Stromal cell of bone marrow (primary cell): Measurements from ENCODE around the gene KLK1.
"Not testable (repeated sequence)": the region's sequence is repeated elsewhere in the genome, so short reads cannot be mapped to it uniquely, and the experiment has no call there.

Experiments
- DNase-seq: peaks from one replicate; pipeline ENCODE4 v3.0.0-alpha.2; 2012; ENCODE audit warnings: low read depth

KLK1 gene

DNA sequence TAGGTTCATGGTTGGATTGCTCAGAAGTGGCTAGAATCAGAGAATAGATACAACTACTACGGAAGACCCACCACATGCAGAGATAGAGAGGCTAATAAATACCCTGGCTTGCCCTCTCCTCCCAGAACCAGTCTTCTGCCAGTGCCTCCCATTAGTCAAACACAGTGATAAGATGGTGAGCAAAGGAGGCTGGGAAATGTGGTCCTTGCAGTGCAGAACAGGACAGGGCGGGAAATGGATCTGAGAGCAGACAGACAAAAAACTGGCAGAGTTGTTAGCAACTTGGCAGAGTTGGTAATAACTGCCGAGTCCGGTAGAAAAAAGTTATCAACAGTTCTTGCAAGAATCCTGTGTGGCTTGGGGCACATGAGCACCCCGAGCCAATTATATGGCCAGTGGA, 8.7 kb downstream of the KLK1 start:
- DNase-seq = no peak

DNA sequence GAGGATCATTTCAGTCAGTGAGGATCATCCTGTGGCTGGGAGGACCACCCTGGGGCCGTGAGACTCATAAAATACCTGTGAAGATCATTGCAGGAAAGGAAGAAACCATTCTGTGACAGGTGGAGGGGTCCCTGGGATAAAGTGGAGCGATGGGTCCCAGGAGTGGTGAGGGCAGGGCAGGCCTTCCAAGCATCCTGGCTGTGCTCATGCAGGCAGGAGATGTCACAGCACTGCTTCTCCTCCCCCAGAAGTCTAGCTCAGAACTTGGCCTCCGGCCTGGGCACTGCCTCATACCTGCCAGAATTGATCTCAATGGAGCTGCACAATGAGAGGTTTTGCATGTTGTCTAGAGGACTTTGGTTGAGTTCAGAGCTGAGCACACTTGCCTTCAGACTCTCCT, 11.1 kb downstream of the KLK1 start:
- no peak for DNase-seq

DNA sequence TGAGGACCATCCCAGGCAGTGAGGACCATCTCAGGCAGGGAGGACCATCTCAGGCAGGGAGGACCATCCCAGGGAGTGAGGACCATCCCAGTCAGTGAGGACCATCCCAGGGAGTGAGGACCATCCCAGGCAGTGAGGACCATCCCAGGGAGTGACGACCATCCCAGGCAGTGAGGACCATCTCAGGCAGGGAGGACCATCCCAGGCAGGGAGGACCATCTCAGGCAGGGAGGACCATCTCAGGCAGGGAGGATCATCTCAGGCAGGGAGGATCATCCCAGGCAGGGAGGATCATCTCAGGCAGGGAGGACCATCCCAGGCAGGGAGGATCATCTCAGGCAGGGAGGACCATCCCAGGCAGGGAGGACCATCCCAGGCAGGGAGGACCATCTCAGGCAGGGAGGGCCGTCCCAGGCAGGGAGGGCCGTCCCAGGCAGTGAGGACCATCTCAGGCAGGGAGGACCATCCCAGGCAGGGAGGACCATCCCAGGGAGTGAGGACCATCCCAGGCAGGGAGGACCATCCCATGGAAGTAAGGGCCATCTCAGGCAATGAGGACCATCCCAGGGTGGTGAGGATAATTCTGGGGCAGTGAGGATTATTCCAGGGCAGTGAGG, 11.9 kb downstream of the KLK1 start:
- DNase-seq = not testable (repeated sequence)

DNA sequence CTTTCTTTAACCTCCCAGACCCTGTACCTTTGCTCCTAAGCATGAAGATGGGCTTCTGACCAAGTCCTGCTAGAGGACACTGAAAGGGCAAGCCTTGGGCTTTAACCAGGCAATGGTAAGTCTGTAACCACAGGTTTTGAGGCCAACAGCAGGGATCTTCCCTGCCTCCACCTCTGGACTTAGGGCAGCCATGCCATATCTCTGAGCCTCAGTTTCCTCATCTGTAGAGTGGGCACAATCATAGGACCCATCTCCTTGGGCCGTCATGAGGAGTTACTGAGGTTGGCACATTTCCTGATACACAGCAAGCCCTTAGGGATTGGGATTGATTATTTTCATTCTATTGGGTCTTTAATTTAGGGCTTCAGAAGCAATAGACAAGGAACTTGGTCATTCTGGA, 14.7 kb downstream of the KLK1 start:
- DNase-seq = no peak

DNA sequence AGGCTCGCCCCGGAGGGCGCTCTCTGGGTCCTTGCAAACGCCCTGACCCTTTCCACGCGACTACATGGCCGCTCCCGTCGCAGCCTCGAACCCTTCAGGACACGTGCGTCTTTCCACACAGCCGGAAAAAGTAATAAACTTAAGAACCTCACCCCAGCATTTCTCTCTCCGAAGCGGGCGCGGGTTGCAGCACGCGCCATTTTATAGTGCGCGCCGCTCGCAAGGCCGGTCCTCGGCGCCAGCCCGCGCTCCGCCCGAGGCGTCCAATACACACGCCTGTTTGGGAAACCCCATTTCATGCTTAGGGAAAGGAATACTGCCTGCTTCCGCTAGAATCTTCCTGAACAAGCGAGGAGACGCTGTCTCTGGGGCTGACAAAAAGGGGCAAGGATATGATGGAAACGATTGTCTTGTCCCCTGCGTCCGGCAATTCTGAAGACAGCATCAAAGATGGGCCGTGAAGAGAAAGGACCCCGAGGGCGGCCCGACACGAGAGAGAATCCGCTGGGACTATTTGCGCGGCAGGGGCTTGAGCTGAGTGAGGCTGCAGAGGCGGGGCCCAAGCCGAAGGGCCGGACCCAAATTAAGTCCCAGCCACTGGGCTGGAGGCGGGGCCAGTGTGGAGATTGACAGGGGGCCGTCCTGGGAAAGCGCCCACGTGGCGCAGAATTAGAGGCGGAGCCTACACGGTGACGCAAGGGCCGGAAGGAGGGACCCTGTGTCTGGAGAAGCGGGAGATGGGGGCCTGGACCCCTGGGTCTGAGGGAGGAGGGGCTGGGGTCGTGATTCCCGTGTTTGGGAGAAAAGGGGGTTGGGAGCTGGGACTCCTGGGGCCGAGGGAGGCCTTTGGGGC, 18.9 kb downstream of the KLK1 start:
- DNase-seq = peak; percentile 98

DNA sequence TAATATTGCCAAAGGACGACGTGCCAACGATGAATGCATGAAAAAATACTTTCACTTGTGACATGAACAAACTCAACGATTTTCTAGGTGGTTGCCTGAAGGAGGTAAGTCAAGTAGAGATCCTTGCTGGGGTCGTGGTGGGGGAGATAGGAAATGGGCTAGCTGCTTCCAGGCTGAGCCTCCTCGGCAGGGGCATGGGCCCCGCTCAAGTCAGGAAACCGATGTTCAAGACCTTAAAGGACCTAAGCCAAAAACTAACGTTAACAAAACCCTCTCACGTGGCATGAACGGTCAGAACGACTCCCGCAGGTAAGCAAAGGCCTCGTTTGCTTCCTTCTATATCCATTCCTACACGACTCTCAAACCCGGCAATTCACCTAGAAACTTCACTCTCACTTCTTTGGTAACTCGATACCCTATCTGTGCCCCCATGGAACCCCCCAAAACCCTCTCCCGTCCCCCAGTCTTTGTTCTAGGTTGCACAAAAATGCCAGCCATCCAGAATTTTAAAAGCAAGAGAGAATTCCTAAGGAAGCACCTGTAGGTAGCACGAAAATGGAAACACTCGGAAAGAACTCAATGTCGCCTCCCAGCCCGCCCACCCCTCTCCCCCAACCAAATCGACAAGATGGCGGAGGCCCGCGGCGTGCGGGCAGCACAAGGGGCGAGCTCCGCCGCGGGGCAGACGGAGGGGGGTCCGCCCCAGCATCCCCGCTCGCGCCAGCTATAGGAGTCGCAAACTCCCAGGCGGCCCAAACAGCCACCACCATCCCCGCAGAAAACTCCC, 19.8 kb downstream of the KLK1 start:
- no peak for DNase-seq

DNA sequence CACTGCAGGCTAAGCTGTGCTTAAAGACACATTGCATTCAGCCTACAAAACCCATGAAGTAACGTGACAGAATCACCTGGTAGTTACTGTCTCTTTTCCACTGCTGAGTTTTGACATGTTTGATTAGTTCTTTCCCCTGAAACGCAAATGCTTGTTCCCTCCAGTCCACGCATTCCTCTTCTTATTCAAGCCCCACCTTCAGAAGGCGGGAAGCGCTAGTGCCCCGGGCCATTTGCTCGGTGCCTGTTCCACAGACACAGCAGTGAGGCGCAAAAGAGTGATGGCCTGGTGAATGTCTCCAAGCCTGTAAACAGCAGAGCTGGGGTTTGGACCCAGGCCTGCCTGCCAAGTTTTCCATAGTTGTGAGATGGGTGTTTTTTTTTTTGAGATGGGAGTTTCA, 22.5 kb downstream of the KLK1 start:
- DNase-seq = no peak

DNA sequence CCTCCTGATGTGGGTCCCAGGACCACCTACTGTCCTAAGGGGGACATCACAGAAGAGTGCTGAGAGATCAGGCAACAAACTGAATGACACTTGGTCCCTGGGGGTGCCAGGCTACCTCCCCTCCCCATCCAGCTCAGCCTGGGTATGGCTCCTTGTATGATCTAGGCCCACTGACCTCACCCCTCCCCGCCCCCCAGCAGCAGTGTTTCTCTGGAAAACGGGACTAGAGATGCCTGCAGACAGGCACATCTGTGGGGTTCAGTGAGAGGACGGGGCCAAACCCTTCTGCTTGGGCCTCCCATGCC, 24.1 kb downstream of the KLK1 start:
- DNase-seq = no peak

DNA sequence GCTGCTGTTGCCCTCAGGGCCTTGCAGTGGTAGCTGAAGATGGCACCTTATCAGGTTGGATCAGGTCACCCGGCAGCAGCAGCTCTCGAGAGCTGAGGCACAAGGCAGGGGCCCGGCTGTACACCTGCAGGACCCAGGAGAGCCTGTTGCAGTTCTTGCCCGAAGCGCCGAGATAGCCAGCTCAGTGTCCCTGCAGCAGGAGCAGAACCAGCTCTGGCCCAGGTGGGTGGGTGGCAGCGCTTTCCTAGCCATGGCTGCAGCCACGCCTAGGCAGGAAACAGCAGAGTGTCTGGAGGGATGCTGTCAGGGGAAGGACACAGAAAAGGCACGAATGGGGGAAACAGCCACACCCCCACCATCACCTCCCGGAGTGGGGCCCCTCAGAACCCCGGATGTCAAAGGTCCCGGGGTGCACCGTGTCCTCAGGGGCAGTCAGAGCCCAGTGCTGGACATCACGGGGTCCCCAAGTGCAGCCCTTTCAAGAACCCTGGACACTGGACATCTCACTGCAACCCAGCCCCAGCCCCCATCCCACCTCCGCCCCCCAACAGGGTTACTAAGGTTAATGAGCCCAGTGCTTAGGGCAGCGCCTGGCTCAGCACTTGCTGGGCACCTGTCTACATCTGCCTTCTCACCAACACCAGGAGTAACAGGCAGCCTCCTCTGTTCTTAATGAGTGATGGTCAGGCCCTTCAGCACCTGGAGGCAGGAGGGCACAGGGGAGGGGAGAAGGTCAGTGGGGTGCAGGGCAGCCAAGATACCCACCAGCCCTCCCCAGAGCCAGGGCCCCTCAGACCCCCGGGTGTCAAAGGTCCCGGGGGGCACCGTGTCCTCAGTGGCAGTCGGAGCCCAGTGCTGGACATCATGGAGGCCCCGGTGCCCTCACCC, 24.7 kb downstream of the KLK1 start:
- no peak for DNase-seq

DNA sequence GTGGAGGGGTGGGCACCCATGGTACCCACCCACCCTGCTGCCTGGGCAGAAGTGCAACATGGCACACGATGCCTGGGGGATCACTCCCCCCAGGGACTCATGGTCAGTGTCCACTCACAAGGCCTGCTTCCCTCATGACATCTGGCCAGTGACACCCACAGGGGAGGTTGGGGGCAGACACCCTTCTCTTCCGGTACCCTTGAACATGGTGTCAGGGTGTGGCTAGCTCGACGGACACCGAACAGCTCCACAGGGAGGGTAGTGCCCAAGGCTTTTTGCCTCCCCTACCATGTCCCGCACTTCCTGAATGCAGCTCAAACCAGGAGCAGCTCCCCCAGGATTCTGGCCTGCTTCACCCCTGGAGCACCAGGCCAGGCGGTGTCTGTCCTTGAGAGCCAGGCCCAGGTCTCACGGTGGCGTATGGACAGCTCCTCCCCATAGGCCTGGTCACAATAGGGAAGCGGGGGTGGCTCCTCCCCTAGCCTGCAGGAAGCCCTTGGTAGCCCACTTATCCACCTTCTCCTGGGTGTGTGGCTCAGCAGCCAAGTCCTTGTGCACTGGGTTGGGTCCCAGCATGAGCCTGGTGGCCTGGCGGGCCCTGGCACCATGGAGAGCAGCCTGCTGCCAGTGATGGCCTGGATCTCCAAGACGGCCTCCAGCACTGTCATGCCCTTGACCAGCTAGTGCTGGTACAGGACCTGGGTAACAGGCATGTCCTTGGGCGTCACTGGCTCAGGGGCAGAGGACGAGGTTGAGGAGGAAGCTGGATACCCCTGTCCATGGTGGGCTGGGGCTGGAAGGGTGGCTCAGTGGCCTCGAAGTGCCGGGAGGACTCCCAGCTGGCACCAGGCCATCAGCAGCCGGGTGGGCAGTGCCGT, 25.6 kb downstream of the KLK1 start:
- no peak for DNase-seq

DNA sequence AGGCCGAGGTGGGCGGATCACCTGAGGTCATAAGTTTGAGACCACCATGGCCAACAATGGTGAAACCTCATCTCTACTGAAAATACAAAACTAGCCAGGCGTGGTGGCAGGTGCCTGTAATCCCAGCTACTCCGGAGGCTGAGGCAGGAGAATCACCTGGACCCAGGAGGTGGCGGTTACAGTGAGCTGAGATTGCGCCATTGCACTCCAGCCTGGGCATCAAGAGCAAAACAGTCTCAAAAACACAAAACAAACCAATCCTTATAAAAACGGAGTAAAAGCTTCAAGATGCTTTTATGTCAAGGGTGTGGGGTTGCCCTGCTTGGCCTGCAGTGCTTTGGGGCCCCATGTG, 26.2 kb downstream of the KLK1 start:
- no peak for DNase-seq

DNA sequence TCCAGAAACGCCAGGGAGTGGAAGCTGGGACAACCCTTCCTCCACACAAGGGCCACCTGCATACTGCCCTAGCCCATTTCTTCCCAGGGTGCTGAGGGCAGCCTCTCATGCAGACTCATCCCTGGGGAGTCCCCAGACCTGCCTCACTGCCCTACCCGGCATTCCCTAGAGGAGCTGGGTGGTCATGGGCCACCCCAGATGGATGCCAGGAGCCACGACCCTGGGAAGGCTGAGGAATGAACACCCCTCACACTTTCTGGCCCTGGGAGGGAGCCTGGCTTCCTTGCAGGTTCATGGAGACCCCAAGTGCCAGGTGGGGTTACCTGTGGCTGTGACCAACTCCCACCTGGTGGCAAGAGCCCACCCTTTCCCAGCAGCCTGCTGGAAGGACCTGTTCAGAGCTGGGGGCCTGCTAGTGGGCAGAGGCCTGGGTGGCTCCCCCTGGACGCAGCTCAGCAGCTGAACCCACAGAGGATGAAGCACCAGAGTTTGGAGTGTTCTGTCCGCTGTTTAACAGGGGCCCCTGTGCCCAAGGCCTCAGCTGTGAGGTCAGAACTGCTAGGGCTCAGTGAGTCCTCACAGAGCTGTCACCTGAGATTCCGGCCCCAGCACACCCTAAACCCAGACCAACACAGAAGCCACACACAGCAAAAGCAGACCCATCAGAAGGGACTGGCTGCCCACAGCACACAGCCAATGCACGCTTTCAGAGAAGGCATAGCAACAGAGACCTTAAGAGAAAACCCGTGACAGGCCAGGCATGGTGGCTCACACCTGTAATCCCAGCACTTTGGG, 26.8 kb downstream of the KLK1 start:
- no peak for DNase-seq

DNA sequence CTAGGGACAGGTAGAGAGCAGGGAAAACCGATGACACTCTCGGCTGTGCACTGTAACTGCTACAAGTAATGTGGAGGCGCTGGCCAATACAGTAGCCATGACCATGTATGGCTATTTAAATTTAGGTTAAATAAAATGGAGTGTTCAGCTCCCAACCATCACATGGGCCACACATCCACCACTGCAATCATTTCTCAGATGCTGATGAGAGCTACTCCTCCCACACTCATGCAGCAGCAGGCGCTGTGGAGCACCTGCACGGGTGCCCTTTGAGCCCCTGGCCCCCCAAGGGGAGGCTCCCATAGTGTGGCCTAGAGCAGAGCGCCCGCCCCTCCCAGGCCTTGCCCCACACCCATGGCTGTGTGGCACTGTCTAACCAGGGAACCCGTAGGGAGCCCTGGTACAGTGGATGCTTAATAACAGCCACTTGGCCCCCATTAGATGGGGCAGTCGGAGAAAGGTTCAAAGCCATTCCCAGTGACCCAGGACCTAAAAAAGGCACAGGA, 27.4 kb downstream of the KLK1 start:
- DNase-seq = no peak

DNA sequence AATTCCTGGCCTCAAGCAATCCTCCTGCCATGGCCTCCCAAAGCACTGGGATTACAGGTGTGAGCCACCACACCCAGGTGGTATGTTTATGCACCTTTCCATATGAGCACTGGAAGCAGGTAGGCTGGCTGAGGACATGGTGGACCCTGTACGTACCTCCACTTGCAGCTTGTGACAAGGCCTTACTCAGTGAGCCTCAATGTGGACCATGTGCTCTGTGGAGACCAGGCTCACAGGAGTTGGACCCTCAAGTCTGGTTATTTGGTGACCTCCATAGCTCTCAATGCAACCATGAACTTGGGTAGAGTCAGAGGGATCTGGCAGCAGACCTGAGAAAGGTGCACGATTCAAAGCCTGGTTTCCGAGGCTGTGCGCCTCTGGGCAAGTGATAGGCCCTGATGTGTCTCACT, 27.9 kb downstream of the KLK1 start:
- no peak for DNase-seq

DNA sequence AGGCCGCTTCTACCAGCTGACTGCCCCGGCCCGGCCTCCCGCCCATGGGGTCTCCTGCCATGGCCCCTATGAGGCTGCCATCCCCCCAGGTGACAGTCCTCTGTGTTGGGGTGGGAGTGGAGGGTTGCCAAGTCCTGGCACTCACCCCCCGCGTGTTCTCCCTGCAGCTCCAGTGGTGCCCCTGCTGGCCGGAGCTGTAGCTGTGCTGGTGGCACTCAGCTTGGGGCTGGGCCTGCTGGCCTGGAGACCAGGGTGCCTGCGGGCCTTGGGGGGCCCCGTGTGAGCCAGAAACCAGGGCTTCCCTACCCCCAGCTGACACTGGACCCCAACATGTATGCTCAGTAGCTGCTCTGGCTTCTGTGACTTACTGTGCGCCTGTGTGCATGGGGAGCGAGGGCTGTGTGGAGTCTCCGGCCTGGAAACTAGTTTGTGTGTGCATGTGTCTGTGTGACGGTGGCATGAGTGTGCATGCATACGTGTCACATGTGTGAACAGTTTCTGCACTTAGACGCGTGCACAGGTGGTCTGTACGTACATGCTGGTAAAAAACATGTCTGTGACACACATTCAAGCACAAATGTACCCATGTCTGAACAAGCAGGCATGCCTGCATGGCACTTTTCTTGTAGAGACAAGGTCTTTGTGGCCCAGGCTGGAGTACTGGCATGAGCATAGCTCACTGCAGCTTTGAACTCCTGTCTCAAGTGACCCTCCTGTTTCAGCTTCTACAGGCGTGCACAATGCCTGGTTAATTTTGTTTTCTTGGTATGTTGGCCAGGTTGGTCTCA, 28.5 kb downstream of the KLK1 start:
- no peak for DNase-seq

DNA sequence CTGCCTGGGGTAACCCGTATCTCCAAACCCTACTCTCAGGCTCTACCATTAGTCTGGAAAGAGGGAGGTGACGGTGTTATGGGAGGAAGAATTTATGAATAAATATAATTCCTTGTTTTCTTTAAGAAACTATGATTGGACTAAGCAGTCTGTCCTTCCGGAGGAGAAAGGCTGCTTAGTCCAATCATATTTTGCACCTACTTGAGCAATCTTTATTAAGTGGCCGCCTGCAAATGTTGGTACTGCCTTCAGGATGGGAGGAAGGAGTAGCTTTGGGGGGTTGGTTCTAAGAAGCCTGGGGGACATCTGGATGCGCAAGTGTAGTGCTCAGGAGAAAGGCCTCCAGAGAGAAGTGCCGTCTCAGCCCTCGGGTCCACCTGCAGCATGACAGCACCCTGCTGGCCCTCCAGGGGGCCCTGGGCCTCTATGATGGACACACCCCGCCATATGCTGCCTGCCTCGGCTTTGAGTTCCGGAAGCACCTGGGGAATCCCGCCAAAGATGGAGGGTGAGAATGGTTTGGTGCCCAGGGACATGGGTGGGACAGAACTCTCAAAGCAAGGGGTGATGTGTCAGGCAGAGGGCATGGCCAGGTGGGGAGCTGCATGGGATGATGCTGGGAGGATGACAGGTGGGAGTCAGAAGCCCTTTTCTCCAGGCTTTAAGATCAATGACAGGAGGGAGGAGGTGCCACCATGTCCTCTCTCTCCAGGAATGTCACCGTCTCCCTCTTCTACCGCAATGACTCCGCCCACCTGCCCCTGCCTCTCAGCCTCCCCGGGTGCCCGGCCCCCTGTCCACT, 29.3 kb downstream of the KLK1 start:
- DNase-seq = no peak

DNA sequence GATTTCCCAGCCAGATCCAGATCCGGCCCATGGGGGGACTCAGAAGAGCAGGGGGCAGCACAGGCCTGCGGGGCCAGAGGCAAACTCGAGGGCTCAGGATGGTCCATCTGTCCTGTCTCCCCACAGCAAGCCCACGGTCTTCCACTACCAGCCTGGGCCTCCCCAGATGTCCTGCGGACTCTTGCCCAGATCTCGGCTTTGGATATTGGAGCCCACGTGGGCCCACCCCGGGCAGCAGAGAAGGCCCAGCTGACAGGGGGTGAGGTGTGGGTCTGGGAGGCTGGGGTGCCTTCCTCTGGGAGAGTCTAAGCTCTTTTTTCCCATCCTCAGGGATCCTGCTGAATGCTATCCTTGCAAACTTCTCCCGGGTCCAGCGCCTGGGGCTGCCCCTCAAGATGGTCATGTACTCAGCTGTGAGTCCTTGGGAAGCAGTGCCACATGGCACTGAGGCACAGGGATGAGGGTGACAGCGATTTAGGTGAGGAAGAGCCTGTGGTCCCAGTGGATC, 30.0 kb downstream of the KLK1 start:
- no peak for DNase-seq
